ENCODE results near the gene TCIRG1.
"Not testable (repeated sequence)": the region's sequence is repeated elsewhere in the genome, so short reads cannot be mapped to it uniquely, and the experiment has no call there.

The TCIRG1 gene

DNA sequence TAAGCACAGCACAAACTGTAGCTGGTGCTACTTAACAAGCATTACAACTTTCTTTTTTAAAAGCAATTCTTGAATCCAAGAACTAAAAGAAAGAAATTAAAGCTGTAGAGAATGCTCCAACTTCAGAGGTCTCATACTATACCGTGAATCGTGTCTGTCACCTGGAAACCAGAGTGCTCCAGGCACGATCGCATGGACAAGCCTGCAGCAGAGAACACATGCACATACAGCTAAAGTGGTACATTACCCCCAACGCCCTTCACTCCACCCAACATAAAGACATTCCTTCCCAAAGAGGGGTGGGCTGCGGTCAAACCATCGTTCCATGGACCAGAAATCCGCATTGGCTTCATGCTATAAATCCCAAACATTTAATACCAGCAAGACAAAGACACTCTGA, 50.9 kb downstream of the TCIRG1 start:
- no peak for DNase-seq

DNA sequence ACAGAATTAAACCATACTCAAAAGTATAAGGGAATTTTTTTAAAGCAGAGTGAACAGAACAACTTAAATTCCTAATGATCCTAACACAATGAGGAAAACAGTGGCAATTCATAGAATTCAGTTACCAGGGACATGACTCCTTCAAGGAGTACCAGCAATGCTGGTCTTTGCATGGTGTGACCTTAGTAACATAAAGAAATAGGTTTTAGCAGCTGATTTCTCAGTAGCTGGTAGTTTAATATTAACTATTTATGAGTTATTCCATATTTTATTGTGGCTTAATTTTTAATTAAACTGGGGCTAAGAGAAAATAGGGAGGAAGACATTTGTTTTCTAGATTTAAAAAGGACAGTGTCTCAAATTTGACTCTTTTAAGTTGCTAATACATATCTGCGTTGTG, 51.5 kb downstream of the TCIRG1 start:
- DNase-seq, result no peak

DNA sequence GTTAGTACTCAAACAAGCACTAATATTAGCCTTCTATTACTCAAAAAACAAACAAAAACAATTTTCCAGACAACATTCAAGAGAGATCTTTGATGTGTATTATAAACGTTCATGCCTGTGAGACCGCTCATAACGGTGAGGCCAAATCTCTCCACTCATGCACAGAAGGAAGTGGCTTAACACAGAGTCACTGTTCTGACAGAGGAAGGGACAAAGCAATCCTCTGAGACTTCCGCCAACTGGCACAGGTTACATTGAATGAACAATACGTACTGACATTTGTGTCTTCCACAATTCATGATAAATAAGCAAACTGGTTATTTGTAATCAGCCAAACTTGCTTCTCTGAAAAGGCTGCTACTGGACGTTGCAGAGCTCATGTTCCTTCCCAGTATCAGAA, 51.9 kb downstream of the TCIRG1 start:
- no peak for DNase-seq

DNA sequence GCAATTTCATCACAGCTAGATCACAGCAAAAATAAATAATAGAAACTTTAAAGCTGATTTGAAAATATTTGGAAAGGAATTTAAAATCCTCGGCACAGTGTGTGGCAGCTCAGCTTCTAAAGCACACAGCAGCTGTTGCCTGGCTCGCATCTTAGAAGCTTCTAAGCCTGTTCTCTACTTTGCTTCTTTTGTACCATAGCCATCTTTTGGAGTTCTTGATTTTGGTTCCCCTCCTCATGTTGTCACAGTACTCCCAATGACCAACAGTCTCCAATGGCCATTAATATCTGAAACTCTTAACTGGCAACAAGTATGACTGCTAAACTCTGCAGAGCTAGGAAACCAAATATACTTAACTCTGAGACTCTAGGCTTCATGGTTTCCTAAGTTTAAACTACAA, 53.6 kb downstream of the TCIRG1 start:
- no peak for DNase-seq

DNA sequence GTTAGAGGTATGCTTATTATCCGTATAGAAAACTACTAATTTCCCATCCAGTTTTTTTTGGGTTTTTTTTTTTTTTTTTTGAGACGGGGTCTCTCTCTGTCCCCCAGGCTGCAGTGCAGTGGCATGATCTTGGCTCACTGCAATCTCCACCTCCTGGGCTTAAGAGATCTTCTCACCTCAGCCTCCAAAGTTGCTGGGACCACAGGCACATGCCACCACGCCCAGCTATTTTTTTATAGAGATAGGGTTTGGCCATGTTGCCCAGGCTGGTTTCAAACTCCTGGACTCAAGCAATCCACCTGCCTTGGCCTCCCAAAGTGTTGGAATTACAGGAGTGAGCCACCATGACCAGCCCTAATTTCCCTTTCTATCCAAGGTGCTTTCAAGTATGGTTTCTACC, 54.1 kb downstream of the TCIRG1 start:
- not testable (repeated sequence) for DNase-seq

DNA sequence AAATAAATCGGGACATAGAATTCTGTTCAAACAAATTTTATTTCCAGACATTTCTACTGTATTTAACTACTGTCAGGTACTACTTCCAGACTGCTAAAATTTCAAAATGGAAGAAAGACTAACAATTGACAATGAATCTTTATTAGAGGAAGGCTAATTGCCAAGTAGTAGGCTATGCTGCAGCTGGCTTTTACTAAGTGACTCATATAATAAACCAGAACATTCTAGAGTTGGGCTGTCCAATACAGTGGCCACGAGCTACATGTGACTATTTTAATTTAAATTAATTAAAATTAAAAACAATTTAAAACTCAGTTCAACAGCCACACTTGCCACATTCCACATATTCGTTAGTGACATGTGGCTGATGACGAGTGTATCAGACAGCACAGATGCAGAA, 54.7 kb downstream of the TCIRG1 start:
- no peak for DNase-seq

DNA sequence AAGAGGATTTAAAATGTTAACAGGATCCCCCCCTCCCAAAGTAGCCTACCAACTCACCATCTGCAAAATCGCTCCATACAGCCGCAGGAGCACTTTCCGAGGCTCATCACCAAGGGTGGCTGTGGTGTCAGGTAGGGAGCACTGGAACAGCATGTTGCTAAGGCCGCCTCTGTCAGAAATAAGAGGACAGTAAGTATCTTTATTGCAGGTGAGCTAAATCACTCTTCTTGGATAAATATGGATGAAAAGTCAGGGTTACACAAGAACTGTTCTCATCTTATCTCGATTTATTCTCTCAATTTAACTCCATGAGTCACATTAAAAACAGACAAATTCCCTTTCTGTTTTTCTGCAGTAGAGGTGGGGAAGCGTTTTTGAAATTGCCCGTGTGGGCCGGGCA, 58.1 kb downstream of the TCIRG1 start:
- no peak for DNase-seq

DNA sequence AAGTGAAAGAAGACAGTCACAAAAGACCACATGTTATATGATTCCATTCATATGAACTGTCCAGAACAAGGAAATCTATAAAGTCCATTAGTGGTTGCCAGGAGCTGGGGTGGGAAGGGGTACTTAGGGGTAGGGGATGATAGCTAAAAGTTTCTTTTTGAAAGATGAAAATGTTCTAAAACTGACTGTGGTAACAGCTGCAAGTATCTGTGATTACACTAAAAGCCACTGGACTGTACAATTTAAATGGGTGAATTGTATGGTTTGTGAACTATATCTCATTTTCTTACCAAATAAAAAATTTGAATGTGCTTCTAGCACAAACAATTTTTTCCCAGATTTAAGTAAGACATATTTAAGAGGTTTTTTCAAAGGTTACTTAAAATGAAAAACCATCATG, 60.2 kb downstream of the TCIRG1 start:
- no peak for DNase-seq

DNA sequence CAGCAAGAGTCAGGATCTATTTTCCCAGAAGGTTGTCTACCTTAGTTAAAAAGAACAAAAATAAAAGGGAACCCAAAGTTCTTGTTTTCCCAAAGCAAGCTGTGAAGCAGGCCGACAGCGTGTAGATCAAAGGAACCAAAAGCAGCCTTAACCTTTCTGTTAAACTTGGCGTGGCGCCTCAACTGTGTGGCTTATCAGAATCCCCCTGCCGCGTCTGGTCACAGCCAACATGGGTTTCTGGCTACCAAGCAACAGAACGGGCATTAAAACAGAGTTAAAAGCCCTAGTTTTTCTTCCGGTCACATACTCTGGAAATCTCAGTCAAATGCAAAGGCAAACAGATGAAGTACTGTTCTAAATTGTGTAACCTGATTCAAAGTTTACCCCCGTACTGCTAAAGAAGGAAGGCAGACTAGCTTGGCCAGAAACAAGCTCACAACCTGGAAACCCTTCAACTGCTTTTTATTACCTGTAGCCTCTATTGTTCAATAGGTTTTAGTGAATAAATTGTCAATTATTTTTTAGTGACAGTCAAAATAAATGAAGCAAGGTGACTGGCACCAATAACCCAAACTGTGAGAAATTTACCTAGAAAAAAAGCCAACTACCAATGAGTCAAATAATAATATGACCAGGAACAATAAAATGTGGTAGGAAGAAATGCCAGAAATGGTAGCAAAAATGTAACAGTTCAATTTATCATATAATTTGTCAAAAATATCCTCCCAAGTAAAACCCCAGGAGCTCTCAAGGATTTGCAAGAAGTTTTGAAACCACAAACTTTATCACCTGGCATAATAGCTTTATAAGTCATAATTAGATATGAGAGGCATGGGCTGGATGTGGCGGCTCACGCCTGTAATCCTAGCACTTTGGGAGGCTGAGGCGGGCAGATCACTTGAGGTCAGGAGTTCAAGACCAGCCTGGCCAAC, 60.9 kb downstream of the TCIRG1 start:
- no peak for DNase-seq
